Measurements from ENCODE around the gene IRX4. TPM values are rescaled to one million over a fixed set of nuclear protein-coding genes. Genes with fewer than 3 reads are reported as not detected.

Gene IRX4
- total RNA-seq, 1 donor from 2014 or later = 0.92 TPM

GRCh38 chr5:1834022-1834551, 48.6 kb downstream of the IRX4 start:
- DNase-seq (ENCODE audit: low read depth) = no peak
- TF ChIP-seq CTCF (IDR thresholded peaks at IDR 0.05; ENCODE audit: insufficient read depth, low read length, poor library complexity, severe bottlenecking) = no peak
- H3K4me3 ChIP-seq (ENCODE audit: low read depth, low read length) = no peak overlapping the region
- H3K27me3 ChIP-seq (ENCODE audit: control insufficient read depth, insufficient read depth, low read length) = peaks cover 27% of the 10 kb centered on the region
- H3K36me3 ChIP-seq (ENCODE audit: control insufficient read depth, insufficient read depth, low read length) = no peaks in the 10 kb centered on the region

GRCh38 chr5:1833264-1834021, 49.3 kb downstream of the IRX4 start:
- TF ChIP-seq CTCF (IDR thresholded peaks at IDR 0.05; ENCODE audit: insufficient read depth, low read length, poor library complexity, severe bottlenecking) = no peak
- Histone ChIP-seq H3K36me3 (ENCODE audit: control insufficient read depth, insufficient read depth, low read length) (no peaks in the 10 kb centered on the region), H3K27me3 (ENCODE audit: control insufficient read depth, insufficient read depth, low read length) (peaks cover 27% of the 10 kb centered on the region)

GRCh38 chr5:1832511-1833250, 50.0 kb downstream of the IRX4 start:
- no peak for TF ChIP-seq CTCF (IDR thresholded peaks at IDR 0.05; ENCODE audit: insufficient read depth, low read length, poor library complexity, severe bottlenecking)
- H3K27me3 ChIP-seq (ENCODE audit: control insufficient read depth, insufficient read depth, low read length) = peaks cover 27% of the 10 kb centered on the region
- no peak for DNase-seq (ENCODE audit: low read depth)
- H3K4me3 ChIP-seq (ENCODE audit: low read depth, low read length) = no peak overlapping the region
- H3K36me3 ChIP-seq (ENCODE audit: control insufficient read depth, insufficient read depth, low read length) = no peaks in the 10 kb centered on the region

More at GRCh38 chr5:1833264-1834021, 49.3 kb downstream of the IRX4 start:
- H3K4me3 ChIP-seq (ENCODE audit: low read depth, low read length) = no peak overlapping the region
- DNase-seq (ENCODE audit: low read depth) = no peak

- peaks cover 27% of the 10 kb centered on the region for H3K27me3 ChIP-seq (ENCODE audit: control insufficient read depth, insufficient read depth, low read length)
- H3K36me3 ChIP-seq (ENCODE audit: control insufficient read depth, insufficient read depth, low read length) = no peaks in the 10 kb centered on the region
- DNase-seq (ENCODE audit: low read depth) = no peak
- no peak overlapping the region for H3K4me3 ChIP-seq (ENCODE audit: low read depth, low read length)
- no peak for TF ChIP-seq CTCF (IDR thresholded peaks at IDR 0.05; ENCODE audit: insufficient read depth, low read length, poor library complexity, severe bottlenecking)
Observed at GRCh38 chr5:1831677-1832313, 50.9 kb downstream of the IRX4 start.

- TF ChIP-seq CTCF (IDR thresholded peaks at IDR 0.05; ENCODE audit: insufficient read depth, low read length, poor library complexity, severe bottlenecking) = no peak
- Histone ChIP-seq H3K27me3 (ENCODE audit: control insufficient read depth, insufficient read depth, low read length) (peaks cover 26% of the 10 kb centered on the region), H3K4me3 (ENCODE audit: low read depth, low read length) (no peak overlapping the region), H3K36me3 (ENCODE audit: control insufficient read depth, insufficient read depth, low read length) (no peaks in the 10 kb centered on the region)
- DNase-seq (ENCODE audit: low read depth) = no peak
Observed at GRCh38 chr5:1831257-1831656, 51.5 kb downstream of the IRX4 start.
